Stimulated activated CD8-positive, alpha-beta memory T cell treated with anti-CD3 and anti-CD28 coated beads, Interleukin-2, amount 100 ng/mL, for 48 hours (primary cell): Measurements from ENCODE around the gene LMNA.
"Not testable (repeated sequence)": the region's sequence is repeated elsewhere in the genome, so short reads cannot be mapped to it uniquely, and the experiment has no call there.

Experiments used
- DNase-seq, 2 donors: peaks; one replicate each; pipeline ENCODE4 v3.0.0-alpha.2; 2020; ENCODE audit warnings: low read depth in 2 of 2

Gene LMNA

GRCh38 chr1:156104861-156105832 lies 9.4 kb upstream of the LMNA start:
- no peak for DNase-seq

GRCh38 chr1:156106624-156107488 lies 7.7 kb upstream of the LMNA start:
- DNase-seq, result no peak

GRCh38 chr1:156108057-156108456 lies 6.5 kb upstream of the LMNA start:
- DNase-seq, result no peak

- no peak for DNase-seq
Measured at GRCh38 chr1:156108664-156109241, 5.8 kb upstream of the LMNA start.

GRCh38 chr1:156110252-156110651 lies 4.3 kb upstream of the LMNA start:
- no peak for DNase-seq

- no peak for DNase-seq
Measured at GRCh38 chr1:156111355-156111962, 3.1 kb upstream of the LMNA start.

GRCh38 chr1:156112276-156113137 lies 2.0 kb upstream of the LMNA start:
- no peak for DNase-seq

- DNase-seq, result no peak
Measured at GRCh38 chr1:156113282-156113950, 1.1 kb upstream of the LMNA start.

- DNase-seq, result no peak
Measured at GRCh38 chr1:156114919-156115513, 505 bp downstream of the LMNA start.

- no peak for DNase-seq
Measured at GRCh38 chr1:156115514-156116374, 1.2 kb downstream of the LMNA start.

- DNase-seq, result not testable (repeated sequence)
Measured at GRCh38 chr1:156116731-156117130, 2.2 kb downstream of the LMNA start.

GRCh38 chr1:156117414-156118176 lies 3.1 kb downstream of the LMNA start:
- DNase-seq, result no peak

- no peak for DNase-seq
Measured at GRCh38 chr1:156118177-156118868, 3.8 kb downstream of the LMNA start.

- DNase-seq, result no peak
Measured at GRCh38 chr1:156119503-156120209, 5.1 kb downstream of the LMNA start.

- DNase-seq, result no peak
Measured at GRCh38 chr1:156120318-156120717, 5.8 kb downstream of the LMNA start.

- not testable (repeated sequence) for DNase-seq
Measured at GRCh38 chr1:156121005-156121404, 6.5 kb downstream of the LMNA start.

- no peak for DNase-seq
Measured at GRCh38 chr1:156121457-156121856, 6.9 kb downstream of the LMNA start.
